Left lung (tissue), 10 donors: ENCODE measurements around the gene MT2A. TPM values are rescaled to one million over a fixed set of nuclear protein-coding genes. Genes with fewer than 3 reads are reported as not detected.

ENCODE experiments used
- ATAC-seq: fragments of 200-7000 bp; cut with Tn5 transposase; one replicate; pipeline ENCODE4 v1.9.1; 2020; ENCODE audit warnings: moderate library complexity
- DNase-seq, 4 donors: peaks; one replicate each; pipeline ENCODE4 v3.0.0-alpha.2; 2013 to 2020
- H3K27ac ChIP-seq, 2 donors: fragments of 200-600 bp; sonication (generic) in 1 of 2; one replicate each; pipeline versions ENCODE4 v1.5.0 to v1.8.0; 2020 to 2021
- H3K27me3 ChIP-seq, 2 donors: fragments of 200-600 bp; sonication (generic) in 1 of 2; one replicate each; pipeline versions ENCODE4 v1.5.0 to v1.8.0; 2020 to 2021
- H3K36me3 ChIP-seq, 2 donors: fragments of 200-600 bp; sonication (generic) in 1 of 2; one replicate each; pipeline versions ENCODE4 v1.5.0 to v1.8.0; 2020 to 2021
- H3K4me1 ChIP-seq, 2 donors: fragments of 200-600 bp; one replicate each; pipeline ENCODE4 v1.8.0; 2021
- H3K4me3 ChIP-seq, 2 donors: fragments of 200-600 bp; sonication (generic) in 1 of 2; one replicate each; pipeline versions ENCODE4 v1.5.0 to v1.8.0; 2020 to 2021; ENCODE audit warnings: mild to moderate bottlenecking in 1 of 2
- H3K9me3 ChIP-seq, 2 donors: fragments of 200-600 bp; sonication (generic) in 1 of 2; one replicate each; pipeline versions ENCODE4 v1.5.0 to v1.8.0; 2020 to 2021
- CTCF ChIP-seq, 2 donors: fragments of 200-600 bp; sonication (generic) in 1 of 2; IDR thresholded peaks; one replicate each; pipeline versions ENCODE4 v1.5.0 to v1.8.0; 2021; ENCODE audit warnings: antibody characterized with exemption in 2 of 2
- intact Hi-C, 2 donors: fragments of 100-400 bp; cut with DNase I; formaldehyde crosslinking; loops; one replicate each; pipeline versions ENCODE4 v1.11.2 to v1.14.2; 2022
- polyA plus RNA-seq, 6 donors: library from polyadenylated mRNA; unstranded; fragments of 120-200 nt; gene quantifications; one replicate each; pipeline ENCODE4 v1.2.1, GENCODE V29; 2013; ENCODE audit not compliant: insufficient read length in 6 of 6
- total RNA-seq, 2 donors: library from RNA; stranded (reverse); fragmentation: NEBNext Ultra II Directional; extraction: Animal tissue kit (Norgen Biotek cat#: 25700); gene quantifications; one replicate each; pipeline ENCODE4 v1.2.1, GENCODE V29; 2021
- donor health status: DM: no; HTN: yes; CAD: no.
- donor health status: DM: no; HTN: no; CAD: no.

MT2A gene
- total and polyA plus RNA-seq, 8 donors = 27.1 to 425 (median 47.9) TPM

- Histone ChIP-seq H3K4me1 (peaks cover 0 to 16% of the 10 kb centered on the region in 2 donors), H3K27ac (no peak overlapping the region), H3K27me3 (peaks cover 21 to 49% of the 10 kb centered on the region in 2 donors), H3K9me3 (no peaks in the 10 kb centered on the region), H3K4me3 (peak overlapping the region in 1 of 2 donors; percentile 23), H3K36me3 (no peaks in the 10 kb centered on the region)
- ATAC-seq (no peak), DNase-seq (no peak)
- intact Hi-C loops = no loop called here
- TF ChIP-seq CTCF (IDR thresholded peaks at IDR 0.05) = no peak
Observed at GRCh38 chr16:56588781-56589140, 19.6 kb upstream of the MT2A start.

GRCh38 chr16:56589141-56590039, 19.0 kb upstream of the MT2A start, which contains the start of gene MT3:
MT3 (plus strand) TSS chr16:56589528; CDS start chr16:56589591, 63 bp downstream.
- H3K4me1 ChIP-seq = peaks cover 0 to 16% of the 10 kb centered on the region in 2 donors
- no peak for TF ChIP-seq CTCF (IDR thresholded peaks at IDR 0.05)
- DNase-seq (no peak), ATAC-seq (peak; percentile 53)
- peak within 1 kb of the TSS in 1 of 2 donors; percentile 23 for H3K4me3 ChIP-seq
- intact Hi-C loops = no loop called here
- H3K27ac ChIP-seq = no peak within 1 kb of the TSS
- peaks cover 21 to 49% of the 10 kb centered on the region in 2 donors for H3K27me3 ChIP-seq
- H3K9me3 ChIP-seq = no peaks in the 10 kb centered on the region
- no peaks in the 10 kb centered on the region for H3K36me3 ChIP-seq

- ATAC-seq (peak; percentile 40), DNase-seq (no peak)
- Histone ChIP-seq H3K36me3 (no peaks in the 10 kb centered on the region), H3K9me3 (no peaks in the 10 kb centered on the region), H3K4me1 (peaks cover 0 to 16% of the 10 kb centered on the region in 2 donors), H3K27ac (no peak overlapping the region), H3K27me3 (peaks cover 21 to 49% of the 10 kb centered on the region in 2 donors), H3K4me3 (no peak overlapping the region)
- intact Hi-C loops = no loop called here
- TF ChIP-seq CTCF (IDR thresholded peaks at IDR 0.05) = no peak
Observed at GRCh38 chr16:56591377-56592060, 16.9 kb upstream of the MT2A start.

GRCh38 chr16:56593573-56594291, 14.7 kb upstream of the MT2A start:
- no peak overlapping the region for H3K4me3 ChIP-seq
- H3K4me1 ChIP-seq = peaks cover 0 to 16% of the 10 kb centered on the region in 2 donors
- H3K36me3 ChIP-seq = no peaks in the 10 kb centered on the region
- H3K27ac ChIP-seq = no peak overlapping the region
- peaks cover 16 to 28% of the 10 kb centered on the region in 2 donors for H3K27me3 ChIP-seq
- TF ChIP-seq CTCF (IDR thresholded peaks at IDR 0.05) = no peak
- intact Hi-C loops = no loop called here
- ATAC-seq = no peak
- DNase-seq = no peak
- H3K9me3 ChIP-seq = no peaks in the 10 kb centered on the region
